Lower leg skin (tissue), 4 donors: Measurements from ENCODE around the gene SDHAF1. TPM values are rescaled to one million over a fixed set of nuclear protein-coding genes. Genes with fewer than 3 reads are reported as not detected.

Experiments
- DNase-seq, 2 donors: peaks; one replicate each; pipeline ENCODE4 v3.0.0-alpha.2; 2019; ENCODE audit warnings: low spot score in 2 of 2
- H3K4me3 ChIP-seq: fragments of 200-600 bp; sonication (generic); 2 replicates; pipeline ENCODE4 v1.5.1; 2017; ENCODE audit warnings: mild to moderate bottlenecking, low read depth; ENCODE audit not compliant: poor library complexity, severe bottlenecking
- CTCF ChIP-seq, 3 donors: fragments of 450-650 bp; IDR thresholded peaks; one replicate each; pipeline ENCODE4 v1.5.1; 2016; ENCODE audit warnings: antibody characterized with exemption in 3 of 3, mild to moderate bottlenecking in 3 of 3, moderate library complexity in 2 of 3
- POLR2A ChIP-seq, 2 donors: fragments of 450-650 bp; IDR thresholded peaks; one replicate each; pipeline ENCODE4 v1.6.1; 2016 to 2017; ENCODE audit warnings: antibody characterized with exemption in 2 of 2, mild to moderate bottlenecking in 1 of 2, moderate library complexity in 1 of 2
- WGBS, 2 donors: methylation state at CpG; one replicate each; pipeline ENCODE4 v1.1.5; 2018; 5-methylcytosine and 5-hydroxymethylcytosine counted together
- intact Hi-C: fragments of 100-400 bp; cut with DNase I; formaldehyde crosslinking; loops from one replicate; pipeline ENCODE4 v1.15.0; 2023; ENCODE audit warnings: low total_unique reads
- total RNA-seq, 4 donors: library from RNA; depleted of rRNA; stranded (reverse); fragments of >200 nt; gene quantifications; one replicate each; pipeline ENCODE4 v1.1.0, GENCODE V29; 2016

SDHAF1 gene
- total RNA-seq, 4 donors from 2014 or later: 51.6 to 83.8 (median 64.4) TPM

DNA sequence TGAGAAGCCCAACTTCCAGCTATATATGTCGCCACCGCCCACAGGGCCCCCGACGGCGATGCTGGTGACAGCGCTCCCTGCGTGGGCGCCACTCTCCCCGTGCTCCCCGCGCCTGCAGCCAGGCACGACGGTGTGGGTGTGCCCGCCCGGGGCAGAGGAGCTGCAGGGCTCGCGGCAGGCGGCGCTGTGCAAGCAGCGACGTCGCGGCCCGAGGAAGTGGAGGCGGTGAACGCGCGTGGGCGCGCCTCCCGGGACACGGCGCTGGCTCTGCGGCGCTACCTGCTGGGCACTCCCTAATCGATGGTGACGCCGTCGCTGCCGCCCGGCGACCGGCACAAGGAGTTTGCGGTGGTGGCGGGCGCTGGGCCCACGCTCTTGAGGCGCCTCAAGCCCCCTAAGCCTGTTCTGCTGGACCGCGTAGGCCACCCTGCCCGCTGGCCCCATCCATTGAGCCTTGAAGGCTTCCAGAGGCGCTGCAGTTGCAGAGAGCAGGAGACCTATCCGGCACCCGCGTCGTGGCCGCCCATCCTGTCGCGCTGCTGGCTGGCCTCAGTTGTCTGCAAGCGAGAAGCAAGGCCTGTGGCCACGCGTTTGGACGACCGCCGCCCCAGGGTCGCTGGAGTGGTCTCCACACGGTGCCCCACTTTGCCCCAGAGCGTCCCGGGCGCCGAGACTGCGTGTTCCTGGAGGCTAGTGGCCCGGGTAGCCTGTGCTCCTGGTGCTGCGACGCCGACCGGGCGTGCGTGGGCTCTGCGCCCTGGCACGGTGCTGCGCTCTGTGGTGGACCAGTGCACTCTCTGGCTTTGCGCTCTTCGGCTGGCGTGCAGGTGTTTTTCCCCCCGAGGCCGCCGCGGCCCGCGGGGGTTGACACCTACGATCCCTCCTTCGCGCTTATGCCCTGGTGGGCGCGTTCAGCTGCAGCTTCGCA is 35.7 kb upstream of the SDHAF1 start:
- TF ChIP-seq CTCF (IDR thresholded peaks at IDR 0.05): no peak
- no peak for TF ChIP-seq POLR2A (IDR thresholded peaks at IDR 0.05)
- H3K4me3 ChIP-seq: no peak overlapping the region
- no peak for DNase-seq
- intact Hi-C loops: no loop called here
- WGBS, 2 donors: 10 to 21% methylated on average over 19 to 44 of the region's 97 CpGs

DNA sequence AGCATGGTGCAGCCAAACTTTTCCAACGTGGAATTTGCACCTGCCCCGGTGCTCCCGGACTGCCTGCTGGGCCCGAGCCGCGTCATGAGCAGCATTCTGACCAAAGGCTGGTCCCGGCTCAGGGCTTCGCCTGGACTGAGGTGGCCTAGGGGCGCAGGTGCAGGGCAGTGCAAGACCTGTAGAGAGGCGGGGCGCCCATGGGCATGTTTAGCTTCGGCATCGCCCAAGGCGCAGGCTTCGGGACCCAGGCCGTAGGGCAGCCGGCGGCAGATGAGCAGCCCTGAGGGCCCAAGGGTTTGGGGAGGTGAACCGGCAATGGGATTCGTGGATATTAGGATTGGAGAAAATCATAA is 35.0 kb upstream of the SDHAF1 start:
- WGBS, 2 donors: 24 to 40% methylated on average over 17 to 20 of the region's 20 CpGs
- no peak overlapping the region for H3K4me3 ChIP-seq
- intact Hi-C loops: no loop called here
- TF ChIP-seq CTCF (IDR thresholded peaks at IDR 0.05) (no peak), POLR2A (IDR thresholded peaks at IDR 0.05) (no peak)
- no peak for DNase-seq

DNA sequence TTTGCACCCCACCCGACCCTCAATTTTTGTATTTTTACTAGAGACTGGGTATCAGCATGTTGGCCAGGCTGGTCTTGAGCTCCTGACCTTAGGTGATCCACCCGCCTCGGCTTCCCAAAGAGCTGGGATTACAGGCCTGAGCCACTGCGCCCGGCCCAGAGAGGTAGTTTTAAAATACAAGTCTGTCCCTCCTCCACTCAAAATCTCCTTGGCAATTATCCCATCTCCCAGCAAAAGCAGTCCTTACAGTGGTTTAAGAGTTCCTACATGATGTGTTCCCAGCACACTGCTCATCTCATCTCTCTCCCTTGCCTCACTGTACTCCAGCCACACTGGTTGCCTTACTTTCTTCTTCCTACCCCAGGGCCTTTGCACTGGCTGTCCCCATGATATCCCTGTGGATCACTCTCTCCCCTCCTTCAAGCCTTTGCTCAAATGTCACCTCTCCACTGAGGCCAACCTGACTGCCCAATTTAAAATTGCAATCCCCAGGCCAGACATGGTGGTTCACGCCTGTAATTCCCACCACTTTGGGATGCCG is 34.5 kb upstream of the SDHAF1 start:
- intact Hi-C loops: no loop called here
- H3K4me3 ChIP-seq: no peak overlapping the region
- TF ChIP-seq CTCF (IDR thresholded peaks at IDR 0.05) (no peak), POLR2A (IDR thresholded peaks at IDR 0.05) (no peak)
- DNase-seq: no peak
- 79 to 90% methylated on average over 7 of the region's 7 CpGs for WGBS, 2 donors

DNA sequence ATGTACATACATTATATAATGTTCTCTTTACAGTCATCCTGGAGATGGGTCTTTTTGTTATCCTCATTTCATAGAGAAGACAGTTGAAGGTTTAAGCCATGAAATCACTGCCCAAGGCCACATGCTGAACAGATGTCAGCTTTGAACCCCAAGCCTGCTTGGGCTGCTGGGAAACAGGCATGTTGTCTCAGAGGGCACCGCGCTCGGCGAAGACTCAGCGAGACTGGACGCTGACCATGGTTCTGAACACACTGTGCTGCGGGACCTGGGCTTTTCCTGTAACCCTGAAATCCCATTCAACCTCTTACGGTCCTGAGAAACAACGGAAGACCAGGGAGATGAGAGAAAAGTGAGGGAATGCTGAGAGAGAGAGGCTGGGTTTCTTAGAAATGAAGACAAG is 31.5 kb upstream of the SDHAF1 start:
- intact Hi-C loops: no loop called here
- no peak for DNase-seq
- TF ChIP-seq CTCF (IDR thresholded peaks at IDR 0.05) (no peak), POLR2A (IDR thresholded peaks at IDR 0.05) (no peak)
- H3K4me3 ChIP-seq: no peak overlapping the region
- 10 to 12% methylated on average over 9 of the region's 9 CpGs for WGBS, 2 donors

GRCh38 chr19:35966771-35967170 is 28.2 kb upstream of the SDHAF1 start:
- no peak overlapping the region for H3K4me3 ChIP-seq
- 75 to 78% methylated on average over 3 of the region's 3 CpGs for WGBS, 2 donors
- no peak for DNase-seq
- TF ChIP-seq POLR2A (IDR thresholded peaks at IDR 0.05) (no peak), CTCF (IDR thresholded peaks at IDR 0.05) (no peak)
- intact Hi-C loops: no loop called here
